GM12875 (cell line): ENCODE data around the gene OR8J3.
"Not testable (repeated sequence)": the region's sequence is repeated elsewhere in the genome, so short reads cannot be mapped to it uniquely, and the experiment has no call there.

Experiments used
- H3K4me3 ChIP-seq: one replicate; pipeline ENCODE4 v1.5.1; 2011; ENCODE audit warnings: low read depth, low read length, control low read depth
- CTCF ChIP-seq: IDR thresholded peaks from 2 replicates; pipeline ENCODE4 v1.5.1; 2011; ENCODE audit warnings: low read depth, mild to moderate bottlenecking, control low read depth, inconsistent platforms, low read length, moderate library complexity, borderline replicate concordance; ENCODE audit not compliant: insufficient read depth

Gene OR8J3

GRCh38 chr11:56152333-56152732 lies 12.3 kb upstream of the OR8J3 start:
- no peak overlapping the region for H3K4me3 ChIP-seq
- no peak for TF ChIP-seq CTCF

DNA sequence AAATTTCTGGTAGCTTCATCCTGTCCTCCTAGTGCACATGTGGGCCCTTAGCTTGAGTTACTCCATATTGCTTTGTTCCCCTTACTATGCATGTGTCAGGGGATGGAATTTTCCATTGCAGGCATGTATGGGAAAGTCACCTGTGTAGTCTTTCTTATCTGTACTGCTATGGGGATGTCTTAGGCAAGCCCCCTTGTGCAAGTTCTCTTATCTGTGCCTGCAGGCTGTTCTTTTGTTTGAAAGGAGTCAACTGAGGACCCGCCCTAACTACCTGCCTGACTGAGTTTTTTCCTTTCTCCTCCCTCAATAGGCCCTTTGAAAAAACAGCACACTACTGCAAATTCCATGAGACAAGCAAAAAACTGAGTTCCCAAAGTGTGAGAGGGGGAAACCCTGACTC lies 11.4 kb upstream of the OR8J3 start:
- no peak overlapping the region for H3K4me3 ChIP-seq
- TF ChIP-seq CTCF = no peak

GRCh38 chr11:56143681-56144080 lies 3.7 kb upstream of the OR8J3 start:
- not testable (repeated sequence) for H3K4me3 ChIP-seq

GRCh38 chr11:56122073-56122472 lies 17.9 kb downstream of the OR8J3 start, which contains the start of gene OR8H3:
OR8H3 (plus strand) TSS chr11:56122373; CDS start chr11:56122373, 0 bp downstream.
- TF ChIP-seq CTCF = no peak

GRCh38 chr11:56103210-56103737 lies 36.7 kb downstream of the OR8J3 start, which contains the start of gene OR8H2:
OR8H2 (plus strand) TSS chr11:56103687; CDS start chr11:56105043, 1,356 bp downstream.
- no peak within 1 kb of the TSS for H3K4me3 ChIP-seq
- TF ChIP-seq CTCF = no peak

More at GRCh38 chr11:56122073-56122472, 17.9 kb downstream of the OR8J3 start, which contains the start of gene OR8H3:
- no peak within 1 kb of the TSS for H3K4me3 ChIP-seq

DNA sequence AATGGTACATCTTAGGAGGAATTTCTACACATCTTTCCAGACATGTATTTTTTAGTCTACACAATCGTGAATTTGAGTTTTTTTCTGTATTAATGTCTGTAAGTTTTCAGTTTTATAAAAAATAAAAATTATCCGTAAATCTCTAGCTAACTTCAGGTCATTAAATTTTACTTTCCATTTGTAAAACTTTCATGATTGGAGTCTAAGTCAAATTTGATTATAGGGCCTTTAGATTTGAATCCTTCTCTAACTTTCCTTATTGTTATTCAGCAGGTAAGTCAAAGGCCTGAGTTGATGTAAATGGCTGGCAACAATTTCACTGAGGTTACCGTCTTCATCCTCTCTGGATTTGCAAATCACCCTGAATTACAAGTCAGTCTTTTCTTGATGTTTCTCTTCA lies 47.0 kb downstream of the OR8J3 start, which contains the start of gene OR8I2:
Gene OR8I2, plus strand, starts transcription at position 301 of the 400 bp plus-strand sequence. Its CDS starts 0 bp downstream, at position 301.
- TF ChIP-seq CTCF = no peak

DNA sequence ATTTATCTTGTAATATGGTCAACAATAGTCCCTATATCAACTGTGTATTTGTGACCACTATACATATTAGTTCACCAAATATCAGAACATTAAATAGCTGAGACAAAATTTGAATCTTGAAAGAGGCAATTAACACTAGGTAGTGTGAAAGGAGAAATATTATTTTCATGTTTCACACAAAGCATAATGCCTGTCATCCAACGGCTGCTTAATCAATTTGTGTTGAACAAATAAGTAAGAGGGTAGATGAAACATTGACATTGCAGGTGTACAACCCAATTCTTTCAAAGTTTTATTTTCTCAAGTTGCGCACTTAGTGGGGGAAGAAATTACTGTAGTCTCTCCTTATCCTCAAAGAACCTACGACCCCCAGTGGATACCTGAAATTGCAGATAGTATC lies 50.3 kb downstream of the OR8J3 start:
- no peak overlapping the region for H3K4me3 ChIP-seq
- TF ChIP-seq CTCF = no peak

More for the DNA sequence above, 47.0 kb downstream of the OR8J3 start, which contains the start of gene OR8I2:
- no peak within 1 kb of the TSS for H3K4me3 ChIP-seq
